ENCODE measurements around the gene CRYZL1.

The CRYZL1 gene

DNA sequence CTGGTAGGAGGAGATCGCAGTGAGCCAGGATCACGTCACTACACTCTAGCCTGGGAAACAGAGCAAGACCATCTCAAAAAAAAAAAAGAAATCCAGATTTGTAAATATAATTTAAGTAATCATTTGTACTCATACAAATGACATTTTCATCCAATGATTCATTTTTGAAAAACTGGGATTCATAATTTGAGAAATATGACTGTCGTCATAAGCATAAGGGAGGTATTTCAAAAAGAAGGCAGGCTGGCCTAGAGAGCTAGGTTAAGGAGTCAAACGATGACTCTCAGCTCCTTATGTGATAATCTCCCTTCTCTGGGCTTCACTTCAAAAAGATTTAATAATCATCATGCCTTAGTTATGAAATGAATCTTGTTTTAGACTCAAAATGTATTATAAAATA, 101.9 kb downstream of the CRYZL1 start:
- DNase-seq = peak; percentile 62

Data from fibroblast of skin of back (primary cell).